GM18868 (cell line): Measurements from ENCODE around the gene ATRNL1.

Experiments
- ATAC-seq: cut with Tn5 transposase; IDR thresholded peaks from one replicate; pipeline ENCODE4 v1.9.1; 2021; ENCODE audit warnings: mild to moderate bottlenecking, moderate library complexity; ENCODE audit not compliant: unreplicated experiment

Gene ATRNL1

GRCh38 chr10:115580239-115580638 lies 487.1 kb downstream of the ATRNL1 start:
- no peak for ATAC-seq

GRCh38 chr10:115593060-115593459 lies 499.9 kb downstream of the ATRNL1 start:
- no peak for ATAC-seq

- no peak for ATAC-seq
Measured at GRCh38 chr10:115604627-115605026, 511.5 kb downstream of the ATRNL1 start.

- ATAC-seq = no peak
Measured at GRCh38 chr10:115606086-115606485, 512.9 kb downstream of the ATRNL1 start.

- no peak for ATAC-seq
Measured at GRCh38 chr10:115606741-115607140, 513.6 kb downstream of the ATRNL1 start.

- no peak for ATAC-seq
Measured at GRCh38 chr10:115624448-115624847, 531.3 kb downstream of the ATRNL1 start.

GRCh38 chr10:115628616-115629015 lies 535.5 kb downstream of the ATRNL1 start:
- ATAC-seq = no peak

- ATAC-seq = no peak
Measured at GRCh38 chr10:115638246-115638645, 545.1 kb downstream of the ATRNL1 start.

- no peak for ATAC-seq
Measured at GRCh38 chr10:115649217-115649616, 556.1 kb downstream of the ATRNL1 start.

GRCh38 chr10:115653473-115653872 lies 560.3 kb downstream of the ATRNL1 start:
- no peak for ATAC-seq

- ATAC-seq = no peak
Measured at GRCh38 chr10:115654961-115655360, 561.8 kb downstream of the ATRNL1 start.

- ATAC-seq = no peak
Measured at GRCh38 chr10:115657161-115657860, 564.1 kb downstream of the ATRNL1 start.

GRCh38 chr10:115659616-115660015 lies 566.5 kb downstream of the ATRNL1 start:
- no peak for ATAC-seq

GRCh38 chr10:115660391-115660790 lies 567.2 kb downstream of the ATRNL1 start:
- ATAC-seq = no peak

GRCh38 chr10:115662422-115662821 lies 569.3 kb downstream of the ATRNL1 start:
- ATAC-seq = no peak

GRCh38 chr10:115665549-115665948 lies 572.4 kb downstream of the ATRNL1 start:
- ATAC-seq = no peak

GRCh38 chr10:115674496-115674895 lies 581.3 kb downstream of the ATRNL1 start:
- no peak for ATAC-seq

- ATAC-seq = no peak
Measured at GRCh38 chr10:115696747-115697146, 603.6 kb downstream of the ATRNL1 start.

- ATAC-seq = no peak
Measured at GRCh38 chr10:115706026-115706425, 612.9 kb downstream of the ATRNL1 start.

- ATAC-seq = peak; percentile 51
Measured at GRCh38 chr10:115706488-115707076, 613.4 kb downstream of the ATRNL1 start.

- no peak for ATAC-seq
Measured at GRCh38 chr10:115710136-115710535, 617.0 kb downstream of the ATRNL1 start.

- no peak for ATAC-seq
Measured at GRCh38 chr10:115711306-115711705, 618.1 kb downstream of the ATRNL1 start.

- ATAC-seq = no peak
Measured at GRCh38 chr10:115720121-115720520, 627.0 kb downstream of the ATRNL1 start.
